ENCODE results near the gene TNKS2.

DNA sequence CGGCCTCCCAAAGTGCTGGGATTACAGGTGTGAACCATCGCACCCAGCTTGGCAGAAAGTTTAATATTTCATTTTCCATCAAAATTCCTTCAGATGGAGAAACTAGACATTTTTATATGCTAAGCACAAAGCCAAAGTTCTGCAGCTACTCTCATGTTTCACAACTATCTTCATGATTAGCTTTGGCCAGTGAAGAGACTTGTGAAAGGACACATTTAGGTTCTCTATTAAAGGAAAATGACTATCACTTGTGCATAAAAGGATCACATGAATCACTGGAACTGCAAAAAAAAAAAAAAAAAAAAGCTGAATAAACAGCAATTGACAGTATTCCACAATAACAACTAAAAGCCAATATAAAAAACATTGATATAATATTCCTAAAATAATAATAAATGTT is 94.8 kb downstream of the TNKS2 start:
- TF ChIP-seq, protein P1, sequence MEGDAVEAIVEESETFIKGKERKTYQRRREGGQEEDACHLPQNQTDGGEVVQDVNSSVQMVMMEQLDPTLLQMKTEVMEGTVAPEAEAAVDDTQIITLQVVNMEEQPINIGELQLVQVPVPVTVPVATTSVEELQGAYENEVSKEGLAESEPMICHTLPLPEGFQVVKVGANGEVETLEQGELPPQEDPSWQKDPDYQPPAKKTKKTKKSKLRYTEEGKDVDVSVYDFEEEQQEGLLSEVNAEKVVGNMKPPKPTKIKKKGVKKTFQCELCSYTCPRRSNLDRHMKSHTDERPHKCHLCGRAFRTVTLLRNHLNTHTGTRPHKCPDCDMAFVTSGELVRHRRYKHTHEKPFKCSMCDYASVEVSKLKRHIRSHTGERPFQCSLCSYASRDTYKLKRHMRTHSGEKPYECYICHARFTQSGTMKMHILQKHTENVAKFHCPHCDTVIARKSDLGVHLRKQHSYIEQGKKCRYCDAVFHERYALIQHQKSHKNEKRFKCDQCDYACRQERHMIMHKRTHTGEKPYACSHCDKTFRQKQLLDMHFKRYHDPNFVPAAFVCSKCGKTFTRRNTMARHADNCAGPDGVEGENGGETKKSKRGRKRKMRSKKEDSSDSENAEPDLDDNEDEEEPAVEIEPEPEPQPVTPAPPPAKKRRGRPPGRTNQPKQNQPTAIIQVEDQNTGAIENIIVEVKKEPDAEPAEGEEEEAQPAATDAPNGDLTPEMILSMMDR (IDR thresholded peaks at IDR 0.05 in 8 of 11, conservative IDR thresholded peaks at IDR 0.05 in 3 of 11): no peak
- no peak for TF ChIP-seq POLR2A (IDR thresholded peaks at IDR 0.05)
